GM19438 (cell line): ENCODE measurements around the gene ERP27.

ENCODE experiments used
- ATAC-seq: cut with Tn5 transposase; IDR thresholded peaks from one replicate; pipeline ENCODE4 v1.9.1; 2021; ENCODE audit warnings: low read depth; ENCODE audit not compliant: unreplicated experiment

Gene ERP27

GRCh38 chr12:14879222-14879933 is 59.0 kb downstream of the ERP27 start:
- no peak for ATAC-seq

- ATAC-seq, result no peak
Measured at GRCh38 chr12:14878488-14878887, 59.8 kb downstream of the ERP27 start.

- no peak for ATAC-seq
Measured at GRCh38 chr12:14876833-14877232, 61.5 kb downstream of the ERP27 start.

GRCh38 chr12:14874882-14875281 is 63.5 kb downstream of the ERP27 start:
- no peak for ATAC-seq

- ATAC-seq, result no peak
Measured at GRCh38 chr12:14873440-14874185, 64.7 kb downstream of the ERP27 start.

- ATAC-seq, result no peak
Measured at GRCh38 chr12:14871886-14872285, 66.5 kb downstream of the ERP27 start.

- ATAC-seq, result no peak
Measured at GRCh38 chr12:14871247-14871646, 67.1 kb downstream of the ERP27 start.

GRCh38 chr12:14868916-14869506 is 69.3 kb downstream of the ERP27 start:
- no peak for ATAC-seq
